NCI-H2171 treated with DMSO at 0.1 percent for 48 hours (cell line): Measurements from ENCODE around the gene PAQR4.
A peak's percentile ranks its signal among the peaks of the same experiment; 100 is the strongest.

Experiments used
- DNase-seq: peaks from one replicate; lab custom pipeline; 2025; lab: John Stamatoyannopoulos, UW

Gene PAQR4

GRCh38 chr16:2946649-2947048 is 22.5 kb upstream of the PAQR4 start:
- no peak for DNase-seq

DNA sequence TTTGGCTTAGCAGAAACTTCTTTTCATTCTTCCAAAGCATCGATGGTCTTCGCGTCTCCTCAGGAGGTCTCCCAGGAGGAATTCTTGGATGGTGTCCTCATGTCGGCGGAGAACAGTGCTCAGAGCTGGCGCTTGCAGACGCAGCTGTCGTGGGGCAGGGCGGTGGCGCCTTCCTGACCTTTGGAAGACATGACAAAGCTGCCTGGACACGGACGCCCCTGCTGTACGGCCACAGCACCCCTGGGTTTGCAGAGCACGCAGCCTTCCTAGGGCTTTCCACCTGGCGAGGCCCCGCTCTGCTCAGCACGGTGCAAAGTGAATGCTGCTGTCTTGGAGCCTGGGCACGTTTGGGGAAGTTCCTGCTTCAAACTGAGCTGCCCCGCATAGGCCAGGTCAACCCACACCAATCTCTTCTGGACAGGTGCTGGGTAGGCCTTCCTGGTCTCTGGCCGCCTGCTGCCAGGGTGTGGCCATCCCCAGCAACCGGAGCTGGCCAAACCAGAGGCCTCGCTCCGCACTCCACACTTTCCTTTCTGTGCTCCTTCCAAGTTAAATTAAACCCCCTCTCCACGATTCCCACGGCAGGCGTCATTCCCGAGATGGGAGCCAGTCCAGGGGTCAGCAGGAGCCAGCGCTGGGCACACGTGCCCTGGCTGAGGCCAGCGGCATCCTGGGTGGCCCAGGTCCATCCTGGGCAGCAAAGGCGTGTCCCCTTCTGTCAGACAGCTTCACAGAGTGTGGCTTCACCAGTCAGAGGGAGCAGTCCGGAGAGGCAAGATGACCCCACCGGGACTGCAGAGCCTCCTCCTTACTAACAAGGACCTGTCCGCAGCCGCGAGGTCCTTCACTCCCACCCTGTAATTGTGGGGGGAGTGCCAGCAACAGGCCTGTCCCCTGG is 20.1 kb upstream of the PAQR4 start:
- DNase-seq = no peak

- no peak for DNase-seq
Measured at GRCh38 chr16:2949705-2950352, 19.3 kb upstream of the PAQR4 start.

DNA sequence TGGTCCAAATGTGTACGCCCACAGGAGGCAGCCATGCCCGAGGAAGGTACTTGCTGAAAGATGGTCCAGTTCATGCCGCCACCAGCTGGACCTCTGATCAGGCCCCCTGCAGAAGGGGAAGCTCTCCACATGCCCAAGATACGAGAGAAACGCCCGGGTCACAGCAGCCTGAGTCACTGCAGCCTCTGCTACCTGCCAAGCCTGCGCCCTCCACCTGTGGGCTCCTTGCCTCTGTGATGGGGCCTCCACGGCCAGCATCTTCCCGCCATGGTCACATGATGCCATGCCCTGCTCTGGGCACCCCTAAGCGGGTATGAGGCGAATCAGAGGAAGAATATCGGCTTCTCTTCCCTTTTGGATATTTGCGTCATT is 18.8 kb upstream of the PAQR4 start:
- DNase-seq = no peak

DNA sequence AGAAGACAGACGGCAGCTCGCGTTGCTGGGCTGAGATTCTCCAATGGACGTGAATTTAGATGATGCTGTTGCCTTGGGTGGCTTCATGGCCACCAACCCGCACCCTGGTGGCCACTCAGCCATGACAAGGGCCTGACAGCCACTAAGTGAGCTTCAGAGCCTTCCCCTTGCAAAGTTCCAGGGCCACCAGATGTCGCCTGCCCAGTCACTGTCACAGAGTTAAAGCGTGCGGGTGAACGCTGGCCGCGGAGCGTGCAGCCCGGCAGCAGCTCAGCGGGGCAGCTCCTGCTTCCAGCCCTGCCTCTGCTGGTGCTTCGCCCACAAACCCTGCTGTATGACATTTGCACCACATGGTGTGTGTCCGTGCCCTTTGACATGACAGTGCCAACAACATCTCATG is 18.4 kb upstream of the PAQR4 start:
- DNase-seq = no peak

DNA sequence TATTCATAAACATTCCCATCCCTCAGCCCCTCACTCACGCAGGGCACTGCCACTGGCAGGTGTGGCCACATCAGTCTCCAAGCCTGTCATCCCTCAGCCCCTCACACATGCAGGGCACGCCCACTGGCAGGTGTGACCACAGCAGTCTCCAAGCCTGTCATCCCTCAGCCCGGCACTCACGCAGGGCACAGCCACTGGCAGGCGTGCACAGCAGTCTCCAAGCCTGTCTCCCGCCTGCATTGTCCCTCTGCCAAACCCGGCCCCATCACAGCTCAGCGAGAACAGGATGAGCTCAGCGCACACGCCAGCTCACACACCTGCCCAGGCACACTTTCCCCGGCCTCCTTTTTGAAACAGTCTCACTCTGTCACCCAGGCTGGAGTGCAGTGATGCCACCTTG is 16.5 kb upstream of the PAQR4 start:
- peak; percentile 30 for DNase-seq

DNA sequence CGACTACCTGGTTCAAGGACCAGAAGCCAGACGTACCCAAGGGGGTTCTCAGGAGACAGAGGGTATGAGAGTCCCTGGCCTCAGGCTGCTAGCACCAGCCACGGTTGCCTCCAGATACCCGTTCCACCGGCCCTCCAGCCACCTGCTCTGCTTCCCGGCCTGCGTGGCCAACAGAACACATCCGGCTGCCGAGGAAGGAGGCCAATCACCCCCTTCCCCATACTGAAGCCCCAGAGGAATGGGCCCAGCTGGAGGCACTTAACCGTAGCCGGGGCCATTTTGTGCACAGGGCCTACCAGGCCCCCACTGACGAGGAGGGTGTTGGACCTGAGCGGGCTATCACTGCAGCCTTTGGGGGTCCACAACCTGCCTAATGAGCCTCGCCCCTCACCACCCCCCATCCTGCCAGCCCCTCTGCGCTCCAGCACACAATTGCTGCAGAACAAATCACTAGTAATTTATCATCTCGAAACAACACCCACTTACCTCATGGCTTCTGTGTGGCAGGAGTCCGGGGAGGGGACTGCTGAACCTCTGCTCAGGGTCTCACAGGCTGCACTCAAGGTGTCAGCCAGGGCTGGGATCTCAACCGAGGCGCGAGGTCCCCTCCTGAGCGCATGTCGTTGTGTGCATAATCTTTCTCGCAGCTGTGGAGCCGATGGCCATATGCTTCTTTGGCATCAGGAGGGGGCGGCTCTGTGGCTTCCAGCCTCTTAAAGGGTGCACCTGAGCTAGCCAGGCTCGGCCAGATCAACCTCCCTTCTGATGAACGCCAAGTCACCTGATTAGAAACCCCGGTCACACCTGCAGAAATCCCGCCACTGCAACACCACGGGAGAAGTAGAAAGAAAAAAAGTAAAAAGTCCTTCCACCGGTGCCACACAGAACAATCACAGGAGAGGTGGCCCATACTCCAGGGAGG is 15.2 kb upstream of the PAQR4 start:
- peak; percentile 80 for DNase-seq

DNA sequence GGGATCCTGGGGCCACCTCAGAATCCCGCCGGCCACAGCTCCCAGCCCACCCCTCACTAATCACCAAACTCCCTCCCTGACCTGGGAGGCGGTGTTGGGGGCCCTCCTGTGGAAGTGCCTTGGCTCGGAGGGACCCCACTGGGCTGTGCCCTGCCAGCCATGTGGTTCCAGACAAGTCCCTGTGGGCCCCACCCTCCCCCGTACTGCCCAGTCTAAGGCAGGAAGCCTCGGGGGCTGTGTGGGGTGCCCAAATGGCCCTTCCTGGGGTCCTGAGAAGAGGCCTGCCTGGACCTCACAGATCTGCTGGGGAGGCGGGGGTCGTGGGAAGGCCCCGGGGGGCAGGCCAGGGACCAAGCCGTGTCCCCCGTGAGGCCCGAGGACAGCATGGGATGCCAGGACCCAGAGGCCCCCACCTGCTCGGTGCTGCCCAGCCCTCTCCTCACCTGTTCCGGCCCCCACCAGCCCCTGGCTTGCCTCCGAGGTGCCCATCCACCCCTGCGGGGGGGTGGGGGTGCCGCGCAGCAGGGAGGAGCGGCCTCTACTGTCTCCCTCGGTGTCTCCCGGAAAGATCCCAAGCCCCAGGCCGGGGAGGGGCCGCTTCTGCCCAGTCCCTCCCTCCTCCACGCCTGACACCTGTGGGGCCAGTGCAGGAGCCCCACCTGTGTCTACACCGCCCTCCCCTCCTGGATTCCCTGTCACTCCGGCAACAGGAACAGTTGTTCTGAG is 14.3 kb upstream of the PAQR4 start:
- DNase-seq = peak; percentile 21

DNA sequence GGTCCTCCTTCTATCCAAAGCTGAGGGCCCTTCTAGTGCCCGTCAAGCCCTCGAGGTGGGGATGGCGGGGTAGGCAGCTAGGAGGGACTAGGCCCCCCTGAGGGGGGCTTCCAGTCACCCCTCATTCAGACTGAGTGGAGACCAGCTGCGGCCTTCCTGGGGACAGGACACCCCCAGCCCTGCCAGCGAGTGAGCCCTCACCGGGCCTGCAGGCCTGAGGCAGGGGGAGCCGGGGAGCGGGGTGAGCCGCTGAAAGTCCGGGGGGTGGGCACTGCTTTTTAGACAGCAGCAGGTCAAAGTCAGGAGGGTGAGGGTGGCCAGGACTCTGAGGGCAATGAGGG is 13.7 kb upstream of the PAQR4 start:
- DNase-seq = no peak

GRCh38 chr16:2955779-2956578 is 13.2 kb upstream of the PAQR4 start:
- no peak for DNase-seq

DNA sequence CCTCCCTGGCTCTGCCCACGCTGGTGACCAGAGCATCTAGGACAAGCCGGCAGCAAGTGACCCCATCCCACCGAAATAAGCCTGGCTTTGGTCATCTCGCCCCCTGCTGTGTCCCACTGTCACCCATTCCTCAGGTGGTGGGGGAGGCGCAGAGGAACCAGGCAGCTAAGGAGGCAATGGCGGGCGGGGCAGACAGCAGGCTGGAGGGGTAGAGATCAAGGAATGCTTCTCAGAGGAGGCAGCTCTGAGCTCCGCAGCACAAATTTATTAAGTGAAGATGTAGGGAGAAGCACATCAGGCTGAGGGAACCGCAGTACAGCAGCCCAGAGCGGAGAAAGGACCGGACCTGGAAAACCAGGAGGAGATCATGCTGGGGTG is 12.6 kb upstream of the PAQR4 start:
- DNase-seq = no peak

- no peak for DNase-seq
Measured at GRCh38 chr16:2959206-2959605, 9.9 kb upstream of the PAQR4 start.

DNA sequence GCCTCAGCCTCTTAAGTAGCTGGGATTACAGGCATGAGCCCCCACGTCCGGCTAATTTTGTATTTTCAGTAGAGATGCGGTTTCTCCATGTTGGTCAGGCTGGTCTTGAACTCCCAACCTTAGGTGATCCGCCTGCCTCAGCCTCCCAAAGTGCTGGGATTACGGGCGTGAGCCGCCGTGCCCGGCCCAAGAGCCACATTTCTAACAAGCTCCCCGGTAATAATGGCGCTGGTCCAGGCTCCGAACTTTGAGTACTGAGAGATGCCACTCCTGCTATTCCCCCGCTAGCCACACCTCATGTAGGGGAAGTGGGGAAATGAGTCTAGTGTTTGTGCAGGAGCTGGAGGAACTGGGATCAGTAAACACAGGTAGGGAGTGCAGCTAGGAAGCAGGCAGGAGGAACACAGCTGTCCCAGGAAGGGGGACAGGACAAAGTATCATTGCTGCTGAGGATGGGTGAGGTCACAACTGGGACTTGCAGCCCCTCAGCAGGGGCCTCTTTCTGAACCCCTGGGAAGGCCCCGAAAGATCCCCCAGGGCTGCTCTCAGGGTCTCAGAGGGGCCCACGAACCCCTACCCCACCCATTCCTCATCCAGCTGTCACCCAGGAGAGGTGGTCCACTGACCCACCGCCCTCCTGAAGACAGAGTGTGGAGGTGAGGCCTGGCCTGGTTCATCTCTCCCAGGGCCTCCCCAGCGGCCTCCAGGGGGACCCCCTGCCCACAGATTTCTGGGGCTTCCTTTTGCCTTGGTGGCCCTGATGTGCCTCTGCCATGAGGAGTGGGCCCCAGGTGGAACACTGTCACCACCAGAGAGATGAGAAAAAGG is 8.8 kb upstream of the PAQR4 start:
- no peak for DNase-seq

DNA sequence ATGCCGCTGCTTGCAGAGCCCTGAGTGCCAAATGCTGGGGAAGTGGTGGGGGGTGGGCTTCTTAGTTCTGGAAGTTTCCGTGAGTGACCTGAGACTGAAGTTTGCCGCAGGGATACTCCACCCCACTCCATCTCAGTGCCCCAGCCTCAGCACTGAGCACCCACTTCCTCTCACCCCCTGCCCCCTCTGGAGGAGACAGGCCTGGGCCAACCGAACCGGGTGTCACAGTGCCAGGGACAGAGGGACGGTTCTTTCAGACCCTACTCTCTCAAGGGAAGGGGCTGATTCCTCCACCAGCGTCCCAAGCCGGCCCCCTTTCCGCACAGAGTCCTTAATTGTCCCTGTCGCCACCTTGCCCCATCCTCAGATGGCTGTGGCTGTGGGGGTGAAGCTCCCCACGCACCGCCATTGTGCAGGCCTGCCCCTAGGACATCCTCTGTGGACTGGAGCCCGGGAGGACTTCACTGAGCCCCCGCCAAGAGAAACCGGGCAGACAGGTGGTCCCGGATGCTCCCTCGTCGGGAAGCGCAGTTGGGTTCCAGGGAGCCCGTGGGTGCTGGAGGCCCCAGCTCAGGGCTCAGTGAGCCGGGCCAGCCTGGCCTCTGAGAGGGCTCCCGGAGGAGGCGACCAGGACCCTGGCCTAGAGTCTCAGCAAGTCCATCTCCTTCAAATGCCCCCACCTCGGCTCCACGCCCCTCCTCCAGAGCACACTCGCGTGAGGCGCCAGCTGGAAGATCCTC is 6.6 kb upstream of the PAQR4 start:
- DNase-seq = no peak

- DNase-seq = no peak
Measured at GRCh38 chr16:2963074-2963722, 6.0 kb upstream of the PAQR4 start.

DNA sequence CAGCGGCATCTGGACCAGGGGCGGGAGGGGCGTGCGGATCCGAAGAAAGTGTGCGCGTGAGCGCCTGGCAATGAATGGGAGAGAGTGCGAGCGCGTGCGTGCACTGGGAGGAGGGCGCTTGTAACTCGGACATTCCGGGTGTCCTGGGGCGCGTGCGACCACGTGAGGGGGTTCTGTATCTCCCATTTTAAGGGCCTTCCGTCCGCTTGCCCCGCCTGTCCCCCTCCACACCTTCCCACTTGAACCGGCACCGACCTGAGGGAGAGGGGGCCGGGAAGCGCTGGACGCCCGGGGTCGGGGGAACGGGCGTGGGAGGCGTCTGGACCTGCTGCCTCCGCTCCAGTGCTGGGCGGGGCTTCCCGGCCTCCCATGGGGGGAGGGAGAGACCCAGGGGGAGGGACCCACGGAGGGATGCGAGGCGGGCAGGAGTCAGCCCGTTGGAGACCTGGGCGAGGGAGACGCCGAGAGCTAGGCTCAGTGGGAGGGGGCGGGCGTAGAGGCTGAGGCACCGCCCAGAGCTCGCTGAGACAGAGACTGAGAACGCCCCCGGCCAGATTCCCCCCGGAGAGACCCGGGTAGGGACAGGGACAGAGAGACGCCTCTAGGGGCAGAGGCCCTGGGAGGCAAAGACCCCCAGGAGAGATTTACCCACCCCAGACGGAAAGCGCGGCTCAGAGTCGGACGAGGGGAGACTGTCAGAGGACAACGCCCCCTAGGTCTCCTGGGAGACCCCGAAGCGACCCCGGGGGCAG is 5.2 kb upstream of the PAQR4 start, which contains the start of gene KREMEN2:
Gene KREMEN2 (plus strand): TSS at position 553 of the 752 bp plus-strand sequence. CDS start 246 bp downstream, outside the sequence.
- peak; percentile 75 for DNase-seq

DNA sequence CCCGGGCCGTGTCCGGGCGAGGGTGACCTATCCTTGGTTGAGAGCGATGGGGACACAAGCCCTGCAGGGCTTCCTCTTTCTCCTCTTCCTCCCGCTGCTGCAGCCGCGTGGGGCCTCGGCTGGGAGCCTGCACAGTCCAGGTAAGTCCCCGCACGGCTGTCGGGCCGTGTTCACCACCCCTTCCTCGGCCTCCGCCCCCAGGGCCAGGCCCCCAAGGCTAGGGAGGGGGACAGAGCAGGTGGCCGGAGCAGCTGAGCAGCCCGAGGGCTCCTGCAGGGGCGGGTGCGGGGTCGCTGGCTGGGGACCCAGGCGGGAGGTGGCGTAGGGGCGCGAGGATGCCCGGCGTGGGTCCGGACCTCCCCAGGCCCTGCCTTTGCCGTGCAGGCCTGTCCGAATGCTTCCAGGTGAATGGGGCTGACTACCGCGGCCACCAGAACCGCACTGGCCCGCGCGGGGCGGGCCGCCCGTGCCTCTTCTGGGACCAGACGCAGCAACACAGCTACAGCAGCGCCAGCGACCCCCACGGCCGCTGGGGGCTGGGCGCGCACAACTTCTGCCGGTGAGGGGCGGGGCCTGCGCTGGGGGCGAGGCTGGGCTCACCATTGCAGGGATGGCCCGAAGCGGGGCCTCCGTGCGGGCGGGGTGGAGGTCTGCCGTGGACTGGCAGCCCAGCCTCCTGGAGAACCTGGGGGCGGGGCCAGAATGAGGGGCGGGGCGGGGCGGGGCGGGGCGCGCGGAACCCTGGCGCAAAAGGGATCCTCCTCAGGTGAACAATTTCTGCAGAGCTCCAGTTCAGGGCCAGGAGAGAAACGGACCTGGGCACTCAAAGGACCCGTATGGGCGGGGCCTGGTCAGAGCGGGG is 4.4 kb upstream of the PAQR4 start:
- DNase-seq = peak; percentile 86
